ENCODE measurements around the gene H19. TPM values are rescaled to one million over a fixed set of nuclear protein-coding genes. Genes with fewer than 3 reads are reported as not detected.

H19 gene
- total RNA-seq, 1 experiment from 2014 or later, result 65.5 TPM

DNA sequence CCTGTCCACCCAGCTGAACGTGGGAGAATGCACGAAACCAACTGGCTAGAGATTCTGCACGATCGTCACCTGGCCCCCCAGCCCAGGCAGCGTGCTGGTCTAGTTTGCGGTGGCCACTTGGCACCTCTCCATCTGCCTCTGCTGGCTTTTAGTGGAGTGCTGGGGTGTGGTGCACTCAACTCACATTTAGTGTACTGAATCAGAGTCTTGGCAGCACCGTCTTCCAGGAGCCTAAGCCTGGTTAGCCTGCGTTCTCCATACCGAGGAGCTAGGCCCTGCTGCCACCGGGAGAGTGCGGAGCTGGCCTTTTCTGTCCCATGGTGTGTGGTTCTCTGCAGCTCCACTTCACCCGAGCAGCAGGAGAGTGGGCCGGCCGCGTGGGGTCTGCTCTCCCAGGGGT, 47.7 kb downstream of the H19 start:
- no peaks in the 10 kb centered on the region for H3K9me2 ChIP-seq (replicated peaks; ENCODE audit: insufficient read depth, low read length)
- H3K9me3 ChIP-seq (ENCODE audit: low read length), result no peaks in the 10 kb centered on the region
- H3K4me3 ChIP-seq (ENCODE audit: low read length), result no peak overlapping the region
- no peak overlapping the region for H3K9ac ChIP-seq (ENCODE audit: low read length)
- DNase-seq, result no peak
- H3K4me1 ChIP-seq (ENCODE audit: low read length), result no peaks in the 10 kb centered on the region
- no peaks in the 10 kb centered on the region for H3K36me3 ChIP-seq (ENCODE audit: insufficient read depth, low read length)
- no peak overlapping the region for H2AFZ ChIP-seq (ENCODE audit: low read length)
- no peak overlapping the region for H3K27ac ChIP-seq (ENCODE audit: low read length)
- H3K4me2 ChIP-seq (ENCODE audit: low read depth, low read length, poor library complexity, severe bottlenecking), result no peak overlapping the region
- no peaks in the 10 kb centered on the region for H4K20me1 ChIP-seq (ENCODE audit: insufficient read depth, low read depth, low read length)
- H3K79me2 ChIP-seq (ENCODE audit: low read length), result no peaks in the 10 kb centered on the region
- no peaks in the 10 kb centered on the region for H3K27me3 ChIP-seq (ENCODE audit: low read length)

- no peak for DNase-seq
- Histone ChIP-seq H3K36me3 (ENCODE audit: insufficient read depth, low read length) (no peaks in the 10 kb centered on the region), H4K20me1 (ENCODE audit: insufficient read depth, low read depth, low read length) (no peaks in the 10 kb centered on the region), H3K27ac (ENCODE audit: low read length) (no peak overlapping the region), H3K9me3 (ENCODE audit: low read length) (no peaks in the 10 kb centered on the region), H3K4me3 (ENCODE audit: low read length) (no peak overlapping the region), H3K9ac (ENCODE audit: low read length) (no peak overlapping the region), H3K9me2 (replicated peaks; ENCODE audit: insufficient read depth, low read length) (no peaks in the 10 kb centered on the region), H3K27me3 (ENCODE audit: low read length) (no peaks in the 10 kb centered on the region), H2AFZ (ENCODE audit: low read length) (no peak overlapping the region), H3K4me2 (ENCODE audit: low read depth, low read length, poor library complexity, severe bottlenecking) (no peak overlapping the region), H3K79me2 (ENCODE audit: low read length) (no peaks in the 10 kb centered on the region), H3K4me1 (ENCODE audit: low read length) (no peaks in the 10 kb centered on the region)
These were observed 48.3 kb downstream of the H19 start for GRCh38 chr11:1949302-1949701.

DNA sequence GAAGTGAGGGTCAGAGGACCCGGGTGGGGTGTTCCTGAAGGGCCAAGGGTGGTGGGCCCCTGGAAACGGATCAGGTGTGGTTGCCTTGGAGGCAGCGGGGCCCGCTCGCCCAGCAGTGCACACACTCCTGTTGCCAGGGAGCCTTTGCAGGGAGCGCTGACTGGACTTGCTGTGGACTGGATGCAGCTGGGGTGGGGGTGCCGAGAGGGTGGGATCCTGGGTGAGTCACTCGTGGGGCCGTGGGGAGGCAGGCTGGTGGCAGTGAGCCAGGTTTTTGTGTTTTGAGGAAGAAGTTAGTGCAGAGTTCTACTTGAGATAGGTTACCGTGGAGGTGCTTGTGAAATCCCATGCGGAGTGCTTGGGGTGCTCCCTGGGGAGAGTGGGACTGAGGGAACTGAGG, 49.3 kb downstream of the H19 start:
- no peaks in the 10 kb centered on the region for H3K79me2 ChIP-seq (ENCODE audit: low read length)
- no peak overlapping the region for H3K4me2 ChIP-seq (ENCODE audit: low read depth, low read length, poor library complexity, severe bottlenecking)
- no peak overlapping the region for H3K27ac ChIP-seq (ENCODE audit: low read length)
- H3K27me3 ChIP-seq (ENCODE audit: low read length), result no peaks in the 10 kb centered on the region
- H3K4me3 ChIP-seq (ENCODE audit: low read length), result no peak overlapping the region
- no peaks in the 10 kb centered on the region for H3K4me1 ChIP-seq (ENCODE audit: low read length)
- no peak overlapping the region for H2AFZ ChIP-seq (ENCODE audit: low read length)
- H3K9ac ChIP-seq (ENCODE audit: low read length), result no peak overlapping the region
- no peaks in the 10 kb centered on the region for H4K20me1 ChIP-seq (ENCODE audit: insufficient read depth, low read depth, low read length)
- no peak for DNase-seq
- H3K36me3 ChIP-seq (ENCODE audit: insufficient read depth, low read length), result no peaks in the 10 kb centered on the region
- H3K9me2 ChIP-seq (replicated peaks; ENCODE audit: insufficient read depth, low read length), result no peaks in the 10 kb centered on the region
- no peaks in the 10 kb centered on the region for H3K9me3 ChIP-seq (ENCODE audit: low read length)

- Histone ChIP-seq H3K27me3 (ENCODE audit: low read length) (no peaks in the 10 kb centered on the region), H2AFZ (ENCODE audit: low read length) (no peak overlapping the region), H3K79me2 (ENCODE audit: low read length) (no peaks in the 10 kb centered on the region), H3K9ac (ENCODE audit: low read length) (no peak overlapping the region), H4K20me1 (ENCODE audit: insufficient read depth, low read depth, low read length) (no peaks in the 10 kb centered on the region), H3K4me2 (ENCODE audit: low read depth, low read length, poor library complexity, severe bottlenecking) (no peak overlapping the region), H3K27ac (ENCODE audit: low read length) (no peak overlapping the region), H3K9me2 (replicated peaks; ENCODE audit: insufficient read depth, low read length) (no peaks in the 10 kb centered on the region), H3K4me1 (ENCODE audit: low read length) (no peaks in the 10 kb centered on the region), H3K9me3 (ENCODE audit: low read length) (no peaks in the 10 kb centered on the region), H3K4me3 (ENCODE audit: low read length) (no peak overlapping the region), H3K36me3 (ENCODE audit: insufficient read depth, low read length) (no peaks in the 10 kb centered on the region)
- DNase-seq, result no peak
These were observed 49.9 kb downstream of the H19 start for GRCh38 chr11:1947592-1948237.

DNA sequence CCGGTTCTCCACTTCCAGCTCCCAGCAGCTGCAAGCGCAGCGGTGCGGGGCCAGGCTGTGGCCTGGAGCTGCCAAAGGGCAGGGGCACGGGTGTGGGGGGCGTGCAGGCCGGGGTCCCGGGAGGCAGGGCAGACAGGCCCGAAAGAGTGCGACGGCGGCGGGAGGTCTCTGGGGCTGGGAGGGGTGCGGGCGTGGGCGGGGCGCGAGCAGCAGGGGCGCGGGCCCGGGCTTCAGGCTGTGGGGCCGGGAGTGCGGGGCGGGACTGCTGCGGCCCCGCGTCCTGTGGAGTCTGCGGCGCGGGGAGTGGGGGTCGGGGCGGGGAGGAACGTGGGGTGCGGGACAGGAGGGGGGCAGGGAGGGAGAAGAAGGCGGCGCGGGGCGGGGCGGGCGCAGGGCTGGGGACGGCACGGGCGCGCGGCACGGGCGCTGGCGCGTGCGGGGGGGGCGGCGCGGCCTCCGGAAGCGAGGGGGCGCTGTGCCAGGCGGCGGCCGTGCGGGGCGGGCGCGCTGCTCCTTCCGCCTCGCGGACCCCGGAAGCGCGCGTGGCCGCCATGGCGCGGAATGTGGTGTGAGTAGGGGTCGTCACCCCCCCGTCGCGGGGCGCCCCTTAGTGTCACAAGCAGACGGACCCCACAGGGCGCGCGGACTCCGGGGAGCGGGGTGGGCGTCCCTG, 50.7 kb downstream of the H19 start, which contains the start of gene MRPL23:
TSS of gene MRPL23 (plus strand) at position 521 of the 673 bp plus-strand sequence. CDS start at position 552, 31 bp downstream.
- no peaks in the 10 kb centered on the region for H4K20me1 ChIP-seq (ENCODE audit: insufficient read depth, low read depth, low read length)
- H3K4me2 ChIP-seq (ENCODE audit: low read depth, low read length, poor library complexity, severe bottlenecking), result no peak within 1 kb of the TSS
- DNase-seq, result no peak
- no peak within 1 kb of the TSS for H2AFZ ChIP-seq (ENCODE audit: low read length)
- no peak within 1 kb of the TSS for H3K9ac ChIP-seq (ENCODE audit: low read length)
- H3K9me3 ChIP-seq (ENCODE audit: low read length), result no peaks in the 10 kb centered on the region
- H3K4me1 ChIP-seq (ENCODE audit: low read length), result no peaks in the 10 kb centered on the region
- no peaks in the 10 kb centered on the region for H3K27me3 ChIP-seq (ENCODE audit: low read length)
- no peaks in the 10 kb centered on the region for H3K79me2 ChIP-seq (ENCODE audit: low read length)
- no peak within 1 kb of the TSS for H3K4me3 ChIP-seq (ENCODE audit: low read length)
- H3K9me2 ChIP-seq (replicated peaks; ENCODE audit: insufficient read depth, low read length), result no peaks in the 10 kb centered on the region
- no peaks in the 10 kb centered on the region for H3K36me3 ChIP-seq (ENCODE audit: insufficient read depth, low read length)
- no peak within 1 kb of the TSS for H3K27ac ChIP-seq (ENCODE audit: low read length)

Small RNAs within 50 kb of the gene (small RNA-seq; reads per million reads assigned to genes)
- not detected for gene RF01972
- not detected for gene RF01973

Other genes starting within 250 kb of the H19 start
- not detected in 2 replicates for gene IFITM10, start 247.2 kb downstream of the H19 start, total RNA-seq (2014; rRNA removed; shearing (Covaris generic); ENCODE audit: low replicate concordance)
- gene CTSD, start 233.9 kb downstream of the H19 start, total RNA-seq (2014; rRNA removed; shearing (Covaris generic); ENCODE audit: low replicate concordance), result 26.1 and 52.8 TPM in 2 replicates
- 0.29 TPM in 1 of 2 replicates, not detected in the other for gene SYT8, start 162.9 kb downstream of the H19 start, total RNA-seq (2014; rRNA removed; shearing (Covaris generic); ENCODE audit: low replicate concordance)
- gene TNNI2, start 158.9 kb downstream of the H19 start, total RNA-seq (2014; rRNA removed; shearing (Covaris generic); ENCODE audit: low replicate concordance), result 0.36 TPM in 1 of 2 replicates, not detected in the other
- 46.9 and 115 TPM in 2 replicates for gene LSP1, start 144.8 kb downstream of the H19 start, total RNA-seq (2014; rRNA removed; shearing (Covaris generic); ENCODE audit: low replicate concordance)
- gene PRR33, start 105.9 kb downstream of the H19 start, total RNA-seq (2014; rRNA removed; shearing (Covaris generic); ENCODE audit: low replicate concordance), result not detected in 2 replicates
- gene TNNT3, start 78.1 kb downstream of the H19 start, total RNA-seq (2014; rRNA removed; shearing (Covaris generic); ENCODE audit: low replicate concordance), result 0.25 TPM in 1 of 2 replicates, not detected in the other
- 76.2 and 192 TPM in 2 replicates for gene MRPL23, start 50.5 kb downstream of the H19 start, total RNA-seq (2014; rRNA removed; shearing (Covaris generic); ENCODE audit: low replicate concordance)
- not detected in 2 replicates for gene IGF2, start 141.5 kb upstream of the H19 start, total RNA-seq (2014; rRNA removed; shearing (Covaris generic); ENCODE audit: low replicate concordance)
- not detected in 2 replicates for gene INS, start 163.4 kb upstream of the H19 start, total RNA-seq (2014; rRNA removed; shearing (Covaris generic); ENCODE audit: low replicate concordance)
- gene TH, start 174.0 kb upstream of the H19 start, total RNA-seq (2014; rRNA removed; shearing (Covaris generic); ENCODE audit: low replicate concordance), result not detected in 2 replicates

Measured in Karpas-422 (cell line).